CD14-positive monocyte (primary cell): Measurements from ENCODE around the gene AOPEP. TPM values are rescaled to one million over a fixed set of nuclear protein-coding genes. Genes with fewer than 3 reads are reported as not detected.
A peak's percentile ranks its signal among the peaks of the same experiment; 100 is the strongest.

Experiments used
- DNase-seq, 3 donors: peaks; one replicate each; pipeline ENCODE4 v3.0.0-alpha.2; 2011 to 2022
- H2AFZ ChIP-seq: 2 replicates; pipeline ENCODE4 v1.6.0; 2012; ENCODE audit warnings: mild to moderate bottlenecking, low read depth, low read length, inconsistent platforms; ENCODE audit not compliant: insufficient read depth, poor library complexity, severe bottlenecking
- H3K27ac ChIP-seq, 2 donors: 1 replicate in 1 of 2; 2 replicates in 1 of 2; pipeline ENCODE4 v1.5.1; 2012 to 2013; ENCODE audit warnings: low read length in 2 of 2, control low read depth in 1 of 2, inconsistent platforms in 1 of 2, low read depth in 1 of 2, mild to moderate bottlenecking in 1 of 2
- H3K27me3 ChIP-seq, 2 donors: one replicate each; pipeline versions ENCODE4 v1.6.0 to v1.6.1; 2011 to 2013; ENCODE audit warnings: low read length in 2 of 2; ENCODE audit not compliant: control insufficient read depth in 2 of 2, insufficient read depth in 2 of 2
- H3K36me3 ChIP-seq, 2 donors: replicated peaks in 1 of 2; 1 replicate in 1 of 2; 2 replicates in 1 of 2; pipeline versions ENCODE4 v1.5.1 to v1.6.1; 2012 to 2013; ENCODE audit warnings: low read length in 2 of 2, control low read depth in 1 of 2, inconsistent platforms in 1 of 2, mild to moderate bottlenecking in 1 of 2; ENCODE audit not compliant: insufficient read depth in 2 of 2, control insufficient read depth in 1 of 2
- H3K4me1 ChIP-seq, 2 donors: 1 replicate in 1 of 2; 2 replicates in 1 of 2; pipeline versions ENCODE4 v1.5.1 to v1.6.1; 2012 to 2013; ENCODE audit warnings: low read length in 2 of 2, control low read depth in 1 of 2, inconsistent platforms in 1 of 2, mild to moderate bottlenecking in 1 of 2, moderate library complexity in 1 of 2; ENCODE audit not compliant: insufficient read depth in 2 of 2, control insufficient read depth in 1 of 2
- H3K4me2 ChIP-seq: replicated peaks from 2 replicates; pipeline ENCODE3; 2012; ENCODE audit warnings: low read length, moderate library complexity, mild to moderate bottlenecking; ENCODE audit not compliant: poor library complexity, severe bottlenecking; ENCODE audit errors: extremely low read depth
- H3K4me3 ChIP-seq, 3 experiments: fragments of 200-600 bp in 1 of 3; sonication (generic) in 1 of 3; replicated peaks in 1 of 3; 1 replicate in 2 of 3; 2 replicates in 1 of 3; pipeline ENCODE4 v1.5.1; 2011 to 2013; ENCODE audit warnings: low read length in 3 of 3, mild to moderate bottlenecking in 3 of 3, control low read depth in 2 of 3, low read depth in 2 of 3, inconsistent platforms in 1 of 3, moderate library complexity in 1 of 3
- H3K79me2 ChIP-seq: 2 replicates; pipeline ENCODE4 v1.6.0; 2012; ENCODE audit warnings: mild to moderate bottlenecking, control low read depth, inconsistent platforms, low read length, moderate library complexity; ENCODE audit not compliant: insufficient read depth
- H3K9ac ChIP-seq: 2 replicates; pipeline ENCODE4 v1.6.0; 2017; ENCODE audit warnings: low read length, mild to moderate bottlenecking; ENCODE audit not compliant: insufficient read depth, poor library complexity, severe bottlenecking
- H3K9me3 ChIP-seq, 2 donors: replicated peaks in 1 of 2; 1 replicate in 1 of 2; 2 replicates in 1 of 2; pipeline versions ENCODE4 v1.5.1 to v1.6.1; 2012 to 2013; ENCODE audit warnings: low read length in 2 of 2, control low read depth in 1 of 2; ENCODE audit not compliant: control insufficient read depth in 1 of 2, insufficient read depth in 1 of 2
- H4K20me1 ChIP-seq: 2 replicates; pipeline ENCODE4 v1.6.0; 2012; ENCODE audit warnings: mild to moderate bottlenecking, low read length, control low read depth, moderate library complexity; ENCODE audit not compliant: insufficient read depth
- H3K27ac Mint-ChIP-seq, 7 donors: one replicate each; pipeline ENCODE4 v1.8.0; 2020; ENCODE audit warnings: mild to moderate bottlenecking in 7 of 7, mixed read lengths in 7 of 7, moderate library complexity in 6 of 7, inconsistent platforms in 2 of 7
- H3K27me3 Mint-ChIP-seq, 3 donors: one replicate each; pipeline ENCODE4 v1.8.0; 2021 to 2022; ENCODE audit warnings: low read depth in 3 of 3, mild to moderate bottlenecking in 3 of 3, mixed read lengths in 3 of 3, moderate library complexity in 3 of 3, inconsistent platforms in 1 of 3
- H3K36me3 Mint-ChIP-seq, 2 donors: one replicate each; pipeline ENCODE4 v1.8.0; 2020; ENCODE audit warnings: mixed read lengths in 2 of 2, inconsistent platforms in 1 of 2, mild to moderate bottlenecking in 1 of 2
- H3K4me1 Mint-ChIP-seq: one replicate; pipeline ENCODE4 v1.8.0; 2020; ENCODE audit warnings: mild to moderate bottlenecking, mixed read lengths
- H3K4me3 Mint-ChIP-seq, 2 donors: one replicate each; pipeline ENCODE4 v1.8.0; 2020; ENCODE audit warnings: mild to moderate bottlenecking in 2 of 2, mixed read lengths in 2 of 2, moderate library complexity in 1 of 2
- H3K9me3 Mint-ChIP-seq, 7 donors: one replicate each; pipeline ENCODE4 v1.8.0; 2020 to 2022; ENCODE audit warnings: mixed read lengths in 7 of 7, mild to moderate bottlenecking in 6 of 7, moderate library complexity in 6 of 7, inconsistent platforms in 2 of 7
- CTCF ChIP-seq: fragments of 200-600 bp; IDR thresholded peaks from one replicate; pipeline ENCODE4 v1.8.0; 2022; ENCODE audit warnings: antibody characterized with exemption, mild to moderate bottlenecking
- WGBS: methylation state at CpG from one replicate; pipeline ENCODE4 v1.1.5; 2013; ENCODE audit warnings: missing lambda C conversion rate; ENCODE audit not compliant: insufficient coverage; 5-methylcytosine and 5-hydroxymethylcytosine counted together
- intact Hi-C, 2 donors: fragments of 100-400 bp; cut with micrococcal nuclease; formaldehyde crosslinking; loops; one replicate each; pipeline versions ENCODE4 v1.15.0 to v1.15.1; 2023
- polyA minus RNA-seq: library from RNA; depleted of rRNA, polyadenylated mRNA; stranded (reverse); fragments of >200 nt; gene quantifications from 2 replicates; pipeline ENCODE4 v1.2.3, GENCODE V29; 2012
- polyA plus RNA-seq, 3 donors: library from polyadenylated mRNA; depleted of rRNA in 1 of 3; unstranded in 2 of 3; stranded (reverse) in 1 of 3; fragments of 300-500 nt in 2 of 3; fragments of >200 nt in 1 of 3; fragmentation: Illumina TruSeq in 2 of 3; gene quantifications; 1 replicate in 2 of 3; 2 replicates in 1 of 3; pipeline ENCODE4 v1.2.3, GENCODE V29; 2012 to 2021
- total RNA-seq, 12 experiments: library from RNA in 1 of 12; stranded (reverse) in 1 of 12; fragments of 120-200 nt in 1 of 12; gene quantifications; one replicate each; pipeline ENCODE4 v1.2.4 and lab custom pipeline; 2013 to 2026; ENCODE audit warnings: mixed read lengths in 6 of 12, inconsistent platforms in 1 of 12

AOPEP gene
- total RNA-seq (2013): 7.9 TPM
- 1 to 10 TPM; 3.0 to 4.1 (median 3.1) TPM for polyA plus RNA-seq
- polyA minus RNA-seq: 6.4 and 7.8 TPM in 2 replicates
- total RNA-seq (lab: John Stamatoyannopoulos, UW): 1.5 to 14.3 (median 7.7) reads per million in 11 experiments

- peak within 1 kb of the TSS; percentile 89 for H2AFZ ChIP-seq
These were observed at the start of gene AOPEP for GRCh38 chr9:94726495-94727191. Gene AOPEP, plus strand, starts transcription at chr9:94726699. Its CDS starts 33,085 bp downstream, at chr9:94759784.

More at GRCh38 chr9:94726495-94727191, at the start of gene AOPEP:
- Mint-ChIP-seq H3K27ac (peak within 1 kb of the TSS; percentile 92 to 98 (median 97)), H3K27me3 (peaks cover 0 to 8% (median 4%) of the 10 kb centered on the region in 3 donors), H3K4me3 (peak within 1 kb of the TSS; percentile 96), H3K4me1 (peaks cover 13% of the 10 kb centered on the region), H3K9me3 (peaks cover 0 to under 1% (median 0%) of the 10 kb centered on the region in 7 donors), H3K36me3 (peaks cover 0 to 6% of the 10 kb centered on the region in 2 donors)
- intact Hi-C loops: loop anchor here (10.0 kb wide), 2 partner anchors 72 to 1698 kb away; no protein-coding TSS in a partner anchor
- Histone ChIP-seq H3K4me1 (peaks cover 12 to 15% of the 10 kb centered on the region in 2 donors), H4K20me1 (no peaks in the 10 kb centered on the region), H3K9me3 (no peaks in the 10 kb centered on the region), H3K27ac (peak within 1 kb of the TSS; percentile 85 to 87), H3K79me2 (peaks cover 7% of the 10 kb centered on the region), H3K4me3 (peak within 1 kb of the TSS; percentile 77 to 96 (median 93)), H3K9ac (peak within 1 kb of the TSS; percentile 71), H3K36me3 (no peaks in the 10 kb centered on the region), H3K27me3 (no peaks in the 10 kb centered on the region), H3K4me2 (peak within 1 kb of the TSS; percentile 80)
- DNase-seq: peak; percentile 97 to 98 (median 98)
- no peak for TF ChIP-seq CTCF
- under 1% methylated on average over 49 of the region's 52 CpGs for WGBS
